GM12892 (cell line): ENCODE data around the gene FBXL13.

Source experiments
- POLR2AphosphoS5 ChIP-seq: IDR thresholded peaks from 2 replicates; pipeline ENCODE4 v1.6.1; 2011; ENCODE audit warnings: low read depth, low read length, control low read depth
- TAF1 ChIP-seq: IDR thresholded peaks from 2 replicates; pipeline ENCODE4 v1.6.1; 2011; ENCODE audit warnings: low read depth, mild to moderate bottlenecking, control low read depth, low read length, borderline replicate concordance

GRCh38 chr7:102833343-102833742, 241.3 kb downstream of the FBXL13 start:
- TF ChIP-seq TAF1, result no peak
- no peak for TF ChIP-seq POLR2AphosphoS5
